Activated B cell treated with CpG ODN at 0.5 μM for 24 hours (primary cell): ENCODE results near the gene RTP5. TPM values are rescaled to one million over a fixed set of nuclear protein-coding genes. Genes with fewer than 3 reads are reported as not detected.

Experiments
- ATAC-seq: fragments of 200-7000 bp; cut with Tn5 transposase; one replicate; pipeline ENCODE4 v1.10.0; 2021; ENCODE audit warnings: low read depth, mild to moderate bottlenecking, moderate library complexity
- CTCF ChIA-PET: fragments of 350-600 bp; sonication (Branson Sonifier 250); formaldehyde crosslinking; loops from one replicate; lab custom pipeline; 2021; ENCODE audit warnings: antibody characterized with exemption; lab: Charles Lee
- POLR2A ChIA-PET: fragments of 350-600 bp; sonication (Branson Sonifier 250); formaldehyde crosslinking; loops from one replicate; lab custom pipeline; 2021; ENCODE audit warnings: antibody characterized with exemption; lab: Charles Lee
- DNase-seq: peaks from one replicate; pipeline ENCODE4 v3.0.0; 2022
- H3K27ac Mint-ChIP-seq: one replicate; pipeline ENCODE4 v1.8.0; 2020; ENCODE audit warnings: mixed read lengths
- H3K27me3 Mint-ChIP-seq: one replicate; pipeline ENCODE4 v1.8.0; 2021; ENCODE audit warnings: mixed read lengths
- H3K36me3 Mint-ChIP-seq: one replicate; pipeline ENCODE4 v1.8.0; 2021; ENCODE audit warnings: low read depth, mixed read lengths
- H3K4me1 Mint-ChIP-seq: one replicate; pipeline ENCODE4 v1.8.0; 2021; ENCODE audit warnings: mixed read lengths
- H3K4me3 Mint-ChIP-seq: one replicate; pipeline ENCODE4 v1.8.0; 2020; ENCODE audit warnings: mild to moderate bottlenecking, mixed read lengths
- H3K9me3 Mint-ChIP-seq: one replicate; pipeline ENCODE4 v1.8.0; 2020; ENCODE audit warnings: mixed read lengths
- intact Hi-C: fragments of 100-400 bp; cut with micrococcal nuclease; formaldehyde crosslinking; loops from one replicate; pipeline ENCODE4 v1.15.1; 2024
- total RNA-seq: library from RNA; stranded (reverse); gene quantifications from 2 replicates; pipeline ENCODE4 v1.2.3, GENCODE V29; 2022
- TF ChIP-seq, protein P1 (sequence below): fragments of 200-600 bp; IDR thresholded peaks from one replicate; pipeline ENCODE4 v1.8.0; 2022; ENCODE audit warnings: antibody characterized with exemption, mild to moderate bottlenecking

Gene RTP5
- total RNA-seq, 1 donor from 2014 or later = not detected

DNA sequence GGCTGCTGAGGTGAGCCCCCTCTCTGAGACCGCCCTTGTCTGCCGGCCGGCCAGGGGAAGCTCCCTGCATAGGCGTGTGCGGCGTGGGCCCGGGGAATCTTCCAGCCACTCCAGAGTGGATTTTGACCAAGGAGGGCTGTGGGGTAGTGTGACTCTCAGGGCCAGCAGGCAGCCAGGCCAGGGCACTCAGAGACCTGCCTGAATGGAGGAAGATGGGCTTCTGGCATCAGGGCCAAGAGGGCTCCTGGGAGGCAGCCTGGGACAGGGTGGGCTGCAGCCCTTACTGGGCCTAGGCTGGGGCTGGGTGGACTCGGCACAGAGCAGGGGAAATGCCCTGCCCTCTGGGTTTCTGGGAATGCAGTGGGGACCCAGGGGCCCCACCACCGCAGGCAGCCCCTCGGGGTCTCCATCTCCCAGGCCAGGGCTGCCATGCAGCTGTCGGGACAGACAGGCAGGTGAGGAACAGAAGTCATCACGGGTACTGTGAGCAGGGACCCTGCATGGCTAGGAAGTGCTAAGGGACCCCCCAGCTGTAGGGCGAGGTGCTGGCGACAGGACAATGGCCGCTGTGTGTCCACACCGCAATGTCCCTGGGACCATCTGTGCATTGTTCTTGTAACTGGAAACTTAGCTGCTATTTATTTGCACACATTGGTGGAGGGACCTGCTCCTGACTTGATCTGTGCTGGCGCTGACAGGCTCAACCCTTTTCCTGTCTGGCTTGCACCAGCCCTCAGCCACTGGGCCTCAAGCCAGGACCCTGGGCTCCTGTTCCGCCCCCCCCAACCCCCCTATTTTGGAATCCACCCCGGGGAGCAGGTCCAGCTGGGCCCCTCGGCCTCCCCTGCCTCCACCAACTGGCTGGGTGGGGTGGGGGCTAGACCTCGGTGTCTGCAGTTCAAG lies 14.9 kb upstream of the RTP5 start:
- Mint-ChIP-seq H3K4me1 (peaks cover 11% of the 10 kb centered on the region), H3K9me3 (no peaks in the 10 kb centered on the region), H3K27ac (no peak overlapping the region), H3K27me3 (peaks cover under 1% of the 10 kb centered on the region), H3K36me3 (no peaks in the 10 kb centered on the region), H3K4me3 (no peak overlapping the region)
- ATAC-seq (no peak), DNase-seq (no peak)
- POLR2A ChIA-PET = interaction anchor here (0.6 kb wide), 1 partner anchor 911 kb away, joined by 4 read pairs; no protein-coding TSS in a partner anchor
- intact Hi-C loops = loop anchor here (5.0 kb wide), 1 partner anchor 52 kb away; no protein-coding TSS in a partner anchor
- TF ChIP-seq, protein P1, sequence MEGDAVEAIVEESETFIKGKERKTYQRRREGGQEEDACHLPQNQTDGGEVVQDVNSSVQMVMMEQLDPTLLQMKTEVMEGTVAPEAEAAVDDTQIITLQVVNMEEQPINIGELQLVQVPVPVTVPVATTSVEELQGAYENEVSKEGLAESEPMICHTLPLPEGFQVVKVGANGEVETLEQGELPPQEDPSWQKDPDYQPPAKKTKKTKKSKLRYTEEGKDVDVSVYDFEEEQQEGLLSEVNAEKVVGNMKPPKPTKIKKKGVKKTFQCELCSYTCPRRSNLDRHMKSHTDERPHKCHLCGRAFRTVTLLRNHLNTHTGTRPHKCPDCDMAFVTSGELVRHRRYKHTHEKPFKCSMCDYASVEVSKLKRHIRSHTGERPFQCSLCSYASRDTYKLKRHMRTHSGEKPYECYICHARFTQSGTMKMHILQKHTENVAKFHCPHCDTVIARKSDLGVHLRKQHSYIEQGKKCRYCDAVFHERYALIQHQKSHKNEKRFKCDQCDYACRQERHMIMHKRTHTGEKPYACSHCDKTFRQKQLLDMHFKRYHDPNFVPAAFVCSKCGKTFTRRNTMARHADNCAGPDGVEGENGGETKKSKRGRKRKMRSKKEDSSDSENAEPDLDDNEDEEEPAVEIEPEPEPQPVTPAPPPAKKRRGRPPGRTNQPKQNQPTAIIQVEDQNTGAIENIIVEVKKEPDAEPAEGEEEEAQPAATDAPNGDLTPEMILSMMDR = no peak
- CTCF ChIA-PET = no interaction called here

DNA sequence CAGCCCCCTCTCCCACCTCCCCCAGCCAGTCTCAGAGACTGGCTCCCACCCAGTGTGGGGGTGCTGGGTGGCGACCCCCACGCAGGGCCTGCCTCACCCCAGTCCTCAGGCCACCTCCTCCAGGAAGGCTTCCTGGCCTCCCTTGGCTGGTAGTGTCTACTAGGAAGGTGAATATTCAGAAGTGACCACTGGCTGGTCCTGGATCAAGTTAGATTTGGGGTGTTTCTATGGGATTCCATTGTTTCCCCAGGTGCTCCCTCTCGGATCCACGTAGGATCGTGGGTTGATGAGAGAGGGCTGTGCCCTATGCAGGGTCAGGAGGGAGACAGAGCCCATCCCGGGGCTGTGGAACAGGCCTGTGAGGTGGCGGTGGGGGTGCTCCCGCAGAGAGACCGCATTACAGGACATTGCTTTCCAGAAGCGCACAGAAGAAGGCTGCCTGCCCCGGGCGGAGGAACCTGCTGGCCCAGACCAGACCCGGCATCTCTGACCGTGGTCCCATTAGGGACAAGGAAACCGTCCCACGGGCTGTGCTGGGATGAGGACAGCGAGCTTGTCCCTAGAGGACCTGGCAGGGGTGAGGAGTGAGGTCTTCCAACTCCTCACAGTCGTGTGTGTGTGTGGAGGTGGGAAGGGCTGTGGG lies 14.2 kb upstream of the RTP5 start:
- no peaks in the 10 kb centered on the region for H3K36me3 Mint-ChIP-seq
- intact Hi-C loops = loop anchor here (5.0 kb wide), 1 partner anchor 53 kb away; no protein-coding TSS in a partner anchor
- POLR2A ChIA-PET = no interaction called here
- DNase-seq (no peak), ATAC-seq (no peak)
- H3K9me3 Mint-ChIP-seq = no peaks in the 10 kb centered on the region
- TF ChIP-seq, protein P1 = no peak
- CTCF ChIA-PET = no interaction called here
- H3K4me3 Mint-ChIP-seq = no peak overlapping the region
- peaks cover 3% of the 10 kb centered on the region for H3K27me3 Mint-ChIP-seq
- no peak overlapping the region for H3K27ac Mint-ChIP-seq
- H3K4me1 Mint-ChIP-seq = peaks cover 17% of the 10 kb centered on the region

DNA sequence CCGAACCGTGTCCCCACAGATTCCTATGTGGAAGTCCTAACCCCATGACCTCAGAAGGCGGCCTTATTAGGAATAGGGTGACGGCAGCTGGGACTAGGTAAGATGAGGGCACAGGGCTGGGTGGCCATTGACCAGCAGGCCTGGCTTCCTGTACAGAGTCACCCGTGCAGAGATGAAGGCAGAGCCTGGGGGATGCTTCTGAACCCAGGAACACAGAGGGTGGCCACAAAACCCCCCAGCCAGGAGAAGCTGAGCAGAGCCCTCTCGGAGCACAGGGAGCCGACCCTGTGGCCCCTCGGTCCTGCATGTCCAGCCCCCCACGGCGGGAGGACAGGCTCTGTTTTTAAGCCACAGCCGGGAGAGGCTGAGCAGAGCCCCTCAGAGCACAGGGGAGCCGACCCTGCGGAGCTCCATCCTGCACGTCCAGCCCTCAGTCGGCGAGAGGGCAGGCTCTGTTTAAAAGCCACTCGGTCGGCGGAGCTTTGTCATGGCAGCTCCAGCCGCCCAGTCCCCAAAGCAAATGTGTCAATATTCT lies 13.6 kb upstream of the RTP5 start:
- Mint-ChIP-seq H3K9me3 (no peaks in the 10 kb centered on the region), H3K4me1 (peaks cover 21% of the 10 kb centered on the region), H3K4me3 (no peak overlapping the region), H3K27ac (no peak overlapping the region), H3K27me3 (peaks cover 3% of the 10 kb centered on the region), H3K36me3 (no peaks in the 10 kb centered on the region)
- CTCF ChIA-PET = no interaction called here
- ATAC-seq (no peak), DNase-seq (no peak)
- TF ChIP-seq, protein P1 = no peak
- POLR2A ChIA-PET = no interaction called here
- intact Hi-C loops = loop anchor here (5.0 kb wide), 1 partner anchor 54 kb away; no protein-coding TSS in a partner anchor

DNA sequence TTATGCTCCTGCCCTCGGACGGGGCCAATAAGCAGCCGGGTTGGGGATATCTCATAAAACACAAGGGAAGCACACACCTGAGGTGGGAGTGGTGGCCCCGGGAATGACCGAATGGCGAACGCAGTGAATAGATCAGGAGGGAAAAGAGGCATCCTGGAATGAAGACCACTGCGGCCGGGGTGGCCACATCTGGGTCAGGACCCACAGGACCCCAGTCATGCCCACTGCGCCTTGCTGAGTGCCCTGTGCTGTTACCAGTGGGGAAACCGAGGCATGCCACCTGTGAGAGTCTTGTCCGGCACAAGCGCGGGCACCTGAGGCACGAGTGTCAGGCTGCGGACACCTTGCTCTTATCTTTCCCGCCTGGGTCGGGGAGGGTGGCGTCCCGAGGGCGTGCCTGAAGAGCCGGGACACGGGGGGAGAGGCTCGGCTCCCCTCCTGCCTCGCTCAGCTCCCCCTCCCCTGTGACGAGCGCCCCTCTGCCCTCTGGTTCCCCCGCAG lies 12.4 kb upstream of the RTP5 start:
- ATAC-seq (no peak), DNase-seq (no peak)
- Mint-ChIP-seq H3K9me3 (no peaks in the 10 kb centered on the region), H3K4me3 (peak overlapping the region; percentile 7), H3K4me1 (peaks cover 30% of the 10 kb centered on the region), H3K27ac (no peak overlapping the region), H3K27me3 (peaks cover 12% of the 10 kb centered on the region), H3K36me3 (no peaks in the 10 kb centered on the region)
- TF ChIP-seq, protein P1 = no peak
- ChIA-PET CTCF (no interaction called here), POLR2A (no interaction called here)
- intact Hi-C loops = loop anchor here (5.0 kb wide), 1 partner anchor 55 kb away; no protein-coding TSS in a partner anchor
